Measurements from ENCODE around the gene LETM1. TPM values are rescaled to one million over a fixed set of nuclear protein-coding genes. Genes with fewer than 3 reads are reported as not detected.
"Not testable (repeated sequence)": the region's sequence is repeated elsewhere in the genome, so short reads cannot be mapped to it uniquely, and the experiment has no call there.

LETM1 gene
- total RNA-seq, 1 experiment from 2014 or later = 83.2 TPM

GRCh38 chr4:1856943-1857699, 1.2 kb upstream of the LETM1 start:
- in situ Hi-C loops (cut with HindIII; ENCODE audit: low sequenced_read_pairs) = no loop called here

GRCh38 chr4:1855333-1856070, 454 bp downstream of the LETM1 start:
- no peak for DNase-seq (ENCODE audit: low spot score)
- in situ Hi-C loops (cut with HindIII; ENCODE audit: low sequenced_read_pairs) = no loop called here

More at GRCh38 chr4:1856943-1857699, 1.2 kb upstream of the LETM1 start:
- DNase-seq (ENCODE audit: low spot score) = peak; percentile 32

- no peak for DNase-seq (ENCODE audit: low spot score)
- in situ Hi-C loops (cut with HindIII; ENCODE audit: low sequenced_read_pairs) = no loop called here
Observed at GRCh38 chr4:1854752-1855151, 1.2 kb downstream of the LETM1 start.

GRCh38 chr4:1852904-1853623, 2.9 kb downstream of the LETM1 start:
- in situ Hi-C loops (cut with HindIII; ENCODE audit: low sequenced_read_pairs) = no loop called here
- DNase-seq (ENCODE audit: low spot score) = no peak

GRCh38 chr4:1851575-1852410, 4.2 kb downstream of the LETM1 start:
- DNase-seq (ENCODE audit: low spot score) = peak; percentile 81
- in situ Hi-C loops (cut with HindIII; ENCODE audit: low sequenced_read_pairs) = no loop called here

- peak; percentile 66 for DNase-seq (ENCODE audit: low spot score)
- in situ Hi-C loops (cut with HindIII; ENCODE audit: low sequenced_read_pairs) = no loop called here
Observed at GRCh38 chr4:1851160-1851559, 4.8 kb downstream of the LETM1 start.

GRCh38 chr4:1850276-1850675, 5.7 kb downstream of the LETM1 start:
- in situ Hi-C loops (cut with HindIII; ENCODE audit: low sequenced_read_pairs) = no loop called here
- DNase-seq (ENCODE audit: low spot score) = peak; percentile 30

- in situ Hi-C loops (cut with HindIII; ENCODE audit: low sequenced_read_pairs) = no loop called here
Observed at GRCh38 chr4:1846580-1846979, 9.4 kb downstream of the LETM1 start.

GRCh38 chr4:1844618-1845017, 11.3 kb downstream of the LETM1 start:
- DNase-seq (ENCODE audit: low spot score); in situ Hi-C loops (cut with HindIII; ENCODE audit: low sequenced_read_pairs): not testable (repeated sequence)

More at GRCh38 chr4:1846580-1846979, 9.4 kb downstream of the LETM1 start:
- DNase-seq (ENCODE audit: low spot score) = no peak

GRCh38 chr4:1843852-1844251, 12.1 kb downstream of the LETM1 start:
- in situ Hi-C loops (cut with HindIII; ENCODE audit: low sequenced_read_pairs) = no loop called here
- peak; percentile 59 for DNase-seq (ENCODE audit: low spot score)

GRCh38 chr4:1842993-1843448, 12.9 kb downstream of the LETM1 start:
- in situ Hi-C loops (cut with HindIII; ENCODE audit: low sequenced_read_pairs) = no loop called here
- DNase-seq (ENCODE audit: low spot score) = peak; percentile 73

- peak; percentile 58 for DNase-seq (ENCODE audit: low spot score)
- in situ Hi-C loops (cut with HindIII; ENCODE audit: low sequenced_read_pairs) = no loop called here
Observed at GRCh38 chr4:1842339-1842895, 13.5 kb downstream of the LETM1 start.

GRCh38 chr4:1841887-1842210, 14.1 kb downstream of the LETM1 start:
- in situ Hi-C loops (cut with HindIII; ENCODE audit: low sequenced_read_pairs) = no loop called here
- no peak for DNase-seq (ENCODE audit: low spot score)

- in situ Hi-C loops (cut with HindIII; ENCODE audit: low sequenced_read_pairs) = no loop called here
- DNase-seq (ENCODE audit: low spot score) = no peak
Observed at GRCh38 chr4:1841201-1841886, 14.6 kb downstream of the LETM1 start.

- DNase-seq (ENCODE audit: low spot score) = no peak
- in situ Hi-C loops (cut with HindIII; ENCODE audit: low sequenced_read_pairs) = no loop called here
Observed at GRCh38 chr4:1839282-1839681, 16.7 kb downstream of the LETM1 start.

- in situ Hi-C loops (cut with HindIII; ENCODE audit: low sequenced_read_pairs) = no loop called here
- DNase-seq (ENCODE audit: low spot score) = no peak
Observed at GRCh38 chr4:1837069-1837468, 18.9 kb downstream of the LETM1 start.

GRCh38 chr4:1836650-1837049, 19.3 kb downstream of the LETM1 start:
- DNase-seq (ENCODE audit: low spot score) = no peak

GRCh38 chr4:1835836-1836235, 20.1 kb downstream of the LETM1 start:
- DNase-seq (ENCODE audit: low spot score); in situ Hi-C loops (cut with HindIII; ENCODE audit: low sequenced_read_pairs): not testable (repeated sequence)

More at GRCh38 chr4:1836650-1837049, 19.3 kb downstream of the LETM1 start:
- in situ Hi-C loops (cut with HindIII; ENCODE audit: low sequenced_read_pairs) = no loop called here

Measured in G401 (cell line).